Osteoblast (primary cell): ENCODE results near the gene ARL8A. TPM values are rescaled to one million over a fixed set of nuclear protein-coding genes. Genes with fewer than 3 reads are reported as not detected.

Experiments used
- DNase-seq: peaks from one replicate; pipeline ENCODE4 v3.0.0; 2011; ENCODE audit warnings: low spot score, mixed read lengths; ENCODE audit not compliant: insufficient read length; ENCODE audit errors: missing footprints
- H2AFZ ChIP-seq: 2 replicates; pipeline ENCODE4 v1.6.0; 2011; ENCODE audit warnings: mild to moderate bottlenecking, low read length
- H3K27ac ChIP-seq: 2 replicates; pipeline ENCODE4 v1.5.1; 2011; ENCODE audit warnings: mild to moderate bottlenecking, low read depth, low read length, moderate library complexity
- H3K27me3 ChIP-seq: 2 replicates; pipeline ENCODE4 v1.6.0; 2012; ENCODE audit warnings: mild to moderate bottlenecking, control low read depth, inconsistent platforms, low read length, moderate library complexity; ENCODE audit not compliant: insufficient read depth
- H3K36me3 ChIP-seq: 2 replicates; pipeline ENCODE4 v1.5.1; 2011; ENCODE audit warnings: mild to moderate bottlenecking, low read length, control low read depth, moderate library complexity; ENCODE audit not compliant: insufficient read depth
- H3K4me1 ChIP-seq: 2 replicates; pipeline ENCODE4 v1.5.1; 2011; ENCODE audit warnings: mild to moderate bottlenecking, low read length, control low read depth, moderate library complexity; ENCODE audit not compliant: insufficient read depth
- H3K4me2 ChIP-seq: 2 replicates; pipeline ENCODE4 v1.6.0; 2011; ENCODE audit warnings: mild to moderate bottlenecking, low read length; ENCODE audit not compliant: insufficient read depth
- H3K4me3 ChIP-seq: fragments of 200-600 bp; sonication (generic); 3 replicates; pipeline ENCODE4 v1.5.1; 2012; ENCODE audit warnings: mild to moderate bottlenecking, low read length, inconsistent platforms; ENCODE audit not compliant: insufficient read depth
- H3K79me2 ChIP-seq: 2 replicates; pipeline ENCODE4 v1.6.0; 2012; ENCODE audit warnings: mild to moderate bottlenecking, low read length, control low read depth, inconsistent platforms; ENCODE audit not compliant: insufficient read depth
- H3K9me3 ChIP-seq: 2 replicates; pipeline ENCODE4 v1.5.1; 2011; ENCODE audit warnings: low read depth, low read length, control low read depth
- H4K20me1 ChIP-seq: 2 replicates; pipeline ENCODE4 v1.6.0; 2012; ENCODE audit warnings: mild to moderate bottlenecking, low read length, control low read depth; ENCODE audit not compliant: insufficient read depth
- CTCF ChIP-seq: IDR thresholded peaks from 2 replicates; pipeline ENCODE4 v1.5.1; 2011; ENCODE audit warnings: mild to moderate bottlenecking, low read depth, low read length, moderate library complexity; ENCODE audit errors: extremely low read depth
- total RNA-seq: library from RNA; depleted of rRNA; stranded (reverse); fragments of >200 nt; gene quantifications from 2 replicates; pipeline ENCODE4 v1.2.3, GENCODE V29; 2012

The ARL8A gene
- total RNA-seq, 1 donor: 24.2 TPM

GRCh38 chr1:202154766-202155477 is 10.4 kb upstream of the ARL8A start:
- Histone ChIP-seq H3K9me3 (no peaks in the 10 kb centered on the region), H3K27ac (no peak overlapping the region), H3K27me3 (peaks cover 2% of the 10 kb centered on the region), H3K4me2 (peak overlapping the region; percentile 45), H3K36me3 (no peaks in the 10 kb centered on the region), H3K4me1 (peaks cover 10% of the 10 kb centered on the region), H3K79me2 (no peaks in the 10 kb centered on the region), H4K20me1 (no peaks in the 10 kb centered on the region), H3K4me3 (no peak overlapping the region), H2AFZ (peak overlapping the region; percentile 28)
- peak; percentile 93 for DNase-seq
- peak; percentile 73 for TF ChIP-seq CTCF

DNA sequence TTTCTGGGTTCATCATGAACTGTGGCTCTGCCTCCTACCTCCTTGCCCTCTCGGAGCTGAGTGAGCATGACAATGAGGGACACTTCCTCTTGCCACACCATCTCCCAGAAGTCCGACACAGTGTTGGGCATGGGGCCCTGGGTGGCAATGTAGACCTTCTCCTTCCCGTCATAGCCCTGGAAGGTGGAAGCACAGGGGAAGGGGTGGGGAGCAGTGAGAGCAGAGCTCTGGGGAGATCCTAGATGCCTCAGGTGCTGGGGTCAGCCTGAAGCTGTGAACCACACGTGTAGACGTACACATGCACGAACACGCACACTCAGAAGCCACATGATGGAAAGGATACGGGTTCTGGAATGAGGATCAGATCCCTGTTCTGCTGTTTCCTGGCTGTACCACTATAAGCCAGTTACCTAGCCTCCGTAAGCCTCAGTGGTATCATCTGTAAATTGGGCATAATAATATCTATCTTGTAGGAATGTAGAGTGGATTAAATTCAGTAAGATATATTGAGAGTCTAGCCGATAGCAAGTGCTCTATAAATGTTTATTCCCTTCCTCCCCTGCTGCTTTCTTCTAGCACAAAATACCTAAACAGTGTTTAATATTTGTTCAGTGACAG is 9.7 kb upstream of the ARL8A start:
- no peak for TF ChIP-seq CTCF
- Histone ChIP-seq H4K20me1 (no peaks in the 10 kb centered on the region), H2AFZ (peak overlapping the region; percentile 28)

DNA sequence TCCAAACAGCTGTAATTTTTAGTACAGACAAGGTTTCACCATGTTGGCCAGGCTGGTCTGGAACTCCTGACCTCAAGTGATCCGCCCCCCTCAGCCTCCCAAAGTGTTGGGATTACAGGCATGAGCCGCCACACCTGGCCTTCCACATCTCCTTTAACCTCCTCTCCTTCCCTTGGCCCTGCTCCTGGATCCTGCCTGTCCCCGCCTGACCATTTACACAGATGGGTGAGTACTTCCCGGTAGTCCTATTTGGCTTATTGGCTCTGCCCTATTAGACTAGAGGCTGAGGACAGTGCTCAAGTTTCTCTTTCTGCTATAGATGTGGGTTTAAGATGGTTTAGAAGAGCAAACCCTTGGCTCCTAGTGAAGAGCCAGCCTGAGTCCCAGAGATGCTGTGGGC is 8.7 kb upstream of the ARL8A start:
- TF ChIP-seq CTCF: no peak
- DNase-seq: peak; percentile 55
- no peaks in the 10 kb centered on the region for H3K9me3 ChIP-seq
- peaks cover 2% of the 10 kb centered on the region for H3K27me3 ChIP-seq
- no peak overlapping the region for H3K27ac ChIP-seq
- H3K79me2 ChIP-seq: no peaks in the 10 kb centered on the region
- H3K4me2 ChIP-seq: no peak overlapping the region
- no peaks in the 10 kb centered on the region for H4K20me1 ChIP-seq
- H3K4me3 ChIP-seq: no peak overlapping the region
- peaks cover 10% of the 10 kb centered on the region for H3K4me1 ChIP-seq
- H3K36me3 ChIP-seq: no peaks in the 10 kb centered on the region
- no peak overlapping the region for H2AFZ ChIP-seq

More for the DNA sequence above, 9.7 kb upstream of the ARL8A start:
- Histone ChIP-seq H3K4me3 (no peak overlapping the region), H3K27me3 (peaks cover 2% of the 10 kb centered on the region), H3K9me3 (no peaks in the 10 kb centered on the region), H3K79me2 (no peaks in the 10 kb centered on the region), H3K4me1 (peaks cover 10% of the 10 kb centered on the region), H3K36me3 (no peaks in the 10 kb centered on the region), H3K27ac (no peak overlapping the region), H3K4me2 (peak overlapping the region; percentile 45)
- DNase-seq: no peak

DNA sequence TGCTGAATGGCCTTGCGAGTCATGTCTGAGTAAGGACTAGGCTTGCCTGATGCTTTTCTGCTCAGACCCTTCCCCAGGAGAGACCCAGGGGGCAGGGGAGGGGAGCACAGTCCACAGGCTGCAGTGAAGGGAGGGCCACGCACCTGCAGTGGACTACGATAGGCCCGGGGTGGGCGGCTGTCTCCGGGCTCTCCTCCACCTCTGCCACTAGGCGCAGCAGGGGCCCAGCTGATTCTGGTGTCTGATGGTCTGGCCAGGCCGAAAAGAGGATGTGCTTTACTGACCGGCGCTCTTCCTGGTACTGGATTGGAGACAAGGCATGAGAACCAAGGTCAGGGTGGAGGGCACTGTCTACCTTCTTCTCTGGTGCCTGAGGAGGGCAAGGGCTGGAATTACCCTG is 7.9 kb upstream of the ARL8A start:
- H3K4me3 ChIP-seq: no peak overlapping the region
- H3K4me2 ChIP-seq: no peak overlapping the region
- H3K27ac ChIP-seq: no peak overlapping the region
- peaks cover 10% of the 10 kb centered on the region for H3K4me1 ChIP-seq
- no peaks in the 10 kb centered on the region for H3K9me3 ChIP-seq
- no peaks in the 10 kb centered on the region for H3K79me2 ChIP-seq
- no peaks in the 10 kb centered on the region for H4K20me1 ChIP-seq
- H3K27me3 ChIP-seq: peaks cover 2% of the 10 kb centered on the region
- H2AFZ ChIP-seq: no peak overlapping the region
- no peaks in the 10 kb centered on the region for H3K36me3 ChIP-seq
- TF ChIP-seq CTCF: no peak
- peak; percentile 29 for DNase-seq
